GM12878 (cell line): ENCODE data around the gene HERC6. TPM values are rescaled to one million over a fixed set of nuclear protein-coding genes. Genes with fewer than 3 reads are reported as not detected.

ENCODE experiments used
- BMI1 ChIP-seq: fragments of 450-650 bp; IDR thresholded peaks from 2 replicates; pipeline ENCODE4 v1.6.1; 2016; ENCODE audit warnings: mild to moderate bottlenecking, moderate library complexity, borderline replicate concordance
- BRCA1 ChIP-seq: IDR thresholded peaks from 2 replicates; pipeline ENCODE4 v1.6.1; 2011; ENCODE audit warnings: low read depth, low read length, improper control_type of control experiment
- CBX3 ChIP-seq: fragments of 200-600 bp; sonication (generic); IDR thresholded peaks from 2 replicates; pipeline ENCODE4 v1.6.1; 2016; ENCODE audit warnings: low read depth, borderline replicate concordance
- CREB1 ChIP-seq: IDR thresholded peaks from 2 replicates; pipeline ENCODE4 v1.6.1; 2012; ENCODE audit warnings: low read depth, mild to moderate bottlenecking, inconsistent platforms
- E4F1 ChIP-seq: fragments of 450-650 bp; IDR thresholded peaks from 2 replicates; pipeline ENCODE4 v1.6.1; 2018; ENCODE audit warnings: borderline replicate concordance, mild to moderate bottlenecking; ENCODE audit not compliant: partially characterized antibody
- FOXM1 ChIP-seq: IDR thresholded peaks from 2 replicates; pipeline ENCODE4 v1.6.1; 2012; ENCODE audit warnings: low read depth, mild to moderate bottlenecking, inconsistent platforms, low read length, moderate library complexity
- GABPA ChIP-seq: IDR thresholded peaks from 2 replicates; pipeline ENCODE4 v1.6.1; 2014; ENCODE audit warnings: antibody characterized with exemption, low read depth, mild to moderate bottlenecking, inconsistent platforms
- HDGF ChIP-seq: fragments of 450-650 bp; IDR thresholded peaks from 2 replicates; pipeline ENCODE4 v1.6.1; 2016; ENCODE audit warnings: antibody characterized with exemption
- JUNB ChIP-seq: IDR thresholded peaks from 2 replicates; pipeline ENCODE4 v1.6.1; 2016; ENCODE audit warnings: antibody characterized with exemption, mild to moderate bottlenecking
- KLF5 ChIP-seq: fragments of 450-650 bp; IDR thresholded peaks from 2 replicates; pipeline ENCODE4 v1.6.1; 2014; ENCODE audit warnings: mild to moderate bottlenecking; ENCODE audit not compliant: partially characterized antibody
- MLLT1 ChIP-seq: fragments of 450-650 bp; IDR thresholded peaks from 2 replicates; pipeline ENCODE4 v1.6.1; 2016; ENCODE audit warnings: mild to moderate bottlenecking
- MYB ChIP-seq: fragments of 150-350 bp; IDR thresholded peaks from 2 replicates; pipeline ENCODE4 v1.6.1; 2014; ENCODE audit warnings: mild to moderate bottlenecking, low read depth, low read length, borderline replicate concordance
- NFXL1 ChIP-seq: fragments of 450-650 bp; IDR thresholded peaks from 2 replicates; pipeline ENCODE4 v1.6.1; 2017; ENCODE audit warnings: antibody characterized with exemption, mild to moderate bottlenecking, borderline replicate concordance
- NFYB ChIP-seq: IDR thresholded peaks from 2 replicates; pipeline ENCODE4 v1.6.1; 2011; ENCODE audit warnings: low read depth, mild to moderate bottlenecking, low read length, improper control_type of control experiment, moderate library complexity; ENCODE audit not compliant: insufficient read depth
- PKNOX1 ChIP-seq: fragments of 450-650 bp; IDR thresholded peaks from 2 replicates; pipeline ENCODE4 v1.6.1; 2016; ENCODE audit warnings: mild to moderate bottlenecking
- POLR2A ChIP-seq: IDR thresholded peaks from 2 replicates; pipeline ENCODE4 v1.6.1; 2011; ENCODE audit warnings: low read depth, mild to moderate bottlenecking, low read length
- RFX5 ChIP-seq: IDR thresholded peaks from 2 replicates; pipeline ENCODE4 v1.6.1; 2011; ENCODE audit warnings: low read depth, low read length, improper control_type of control experiment
- SMARCA5 ChIP-seq: fragments of 450-650 bp; IDR thresholded peaks from 2 replicates; pipeline ENCODE4 v1.6.1; 2017; ENCODE audit warnings: mild to moderate bottlenecking
- SUPT20H ChIP-seq: IDR thresholded peaks from 2 replicates; pipeline ENCODE4 v1.6.1; 2011; ENCODE audit warnings: low read depth, mild to moderate bottlenecking, low read length, moderate library complexity, borderline replicate concordance; ENCODE audit not compliant: control insufficient read depth
- TAF1 ChIP-seq: IDR thresholded peaks from 2 replicates; pipeline ENCODE4 v1.6.1; 2011; ENCODE audit warnings: mild to moderate bottlenecking, low read depth, low read length, borderline replicate concordance
- TCF12 ChIP-seq: IDR thresholded peaks from 2 replicates; pipeline ENCODE4 v1.6.1; 2011; ENCODE audit warnings: low read depth, mild to moderate bottlenecking, low read length
- TCF3 ChIP-seq: IDR thresholded peaks from 2 replicates; pipeline ENCODE4 v1.6.1; 2012; ENCODE audit warnings: low read depth, mild to moderate bottlenecking, low read length, borderline replicate concordance; ENCODE audit not compliant: insufficient read depth
- polyA plus RNA-seq, 11 experiments: library from polyadenylated mRNA; depleted of rRNA in 4 of 11; unstranded in 6 of 11; stranded (reverse) in 5 of 11; fragments of >200 nt; fragmentation: Nextera tagmentation in 4 of 11; fragmentation: Illumina TruSeq in 1 of 11; extraction: Ambion mirVana in 4 of 11; extraction: Trizol in 1 of 11; gene quantifications; 1 replicate in 1 of 11; 2 replicates in 10 of 11; pipeline versions ENCODE4 v1.2.1 to v1.2.3, GENCODE V29; 2011 to 2016; ENCODE audit warnings: inconsistent platforms in 2 of 11, missing spikeins in 2 of 11, low read depth in 1 of 11
- total RNA-seq, 4 experiments: library from RNA; depleted of rRNA in 3 of 4; stranded (reverse); fragments of >200 nt in 3 of 4; fragmentation: Illumina TruSeq in 1 of 4; extraction: Trizol in 1 of 4; gene quantifications; 2 replicates each; pipeline versions ENCODE4 v1.2.1 to v1.2.3, GENCODE V29; 2013 to 2021
- TF ChIP-seq, protein P1 (sequence below): fragments of 150-350 bp; IDR thresholded peaks from 2 replicates; pipeline ENCODE4 v1.6.1; 2014; ENCODE audit warnings: mild to moderate bottlenecking, low read depth, low read length
- TF ChIP-seq, protein P2 (sequence below): IDR thresholded peaks from 2 replicates; pipeline ENCODE4 v1.6.1; 2011; ENCODE audit warnings: borderline replicate concordance, low read depth, mild to moderate bottlenecking, moderate library complexity, low read length; ENCODE audit not compliant: insufficient read depth, poor library complexity, severe bottlenecking

HERC6 gene
- total and polyA plus RNA-seq, 10 of the 15 experiments (the other 5 are each of a cell fraction or from before 2014, with no cell fraction given), result 1.7 to 26.4 (median 5.9) TPM

GRCh38 chr4:88456670-88457306, 78.1 kb downstream of the HERC6 start, which contains the start of gene HERC5 (continued):
- TF ChIP-seq MLLT1, result peak; percentile 68
- TF ChIP-seq HDGF, result peak; percentile 76; the same call in 1 of the 2 replicates
- peak; percentile 57 for TF ChIP-seq GABPA
- no peak for TF ChIP-seq MYB
- TF ChIP-seq, protein P1, sequence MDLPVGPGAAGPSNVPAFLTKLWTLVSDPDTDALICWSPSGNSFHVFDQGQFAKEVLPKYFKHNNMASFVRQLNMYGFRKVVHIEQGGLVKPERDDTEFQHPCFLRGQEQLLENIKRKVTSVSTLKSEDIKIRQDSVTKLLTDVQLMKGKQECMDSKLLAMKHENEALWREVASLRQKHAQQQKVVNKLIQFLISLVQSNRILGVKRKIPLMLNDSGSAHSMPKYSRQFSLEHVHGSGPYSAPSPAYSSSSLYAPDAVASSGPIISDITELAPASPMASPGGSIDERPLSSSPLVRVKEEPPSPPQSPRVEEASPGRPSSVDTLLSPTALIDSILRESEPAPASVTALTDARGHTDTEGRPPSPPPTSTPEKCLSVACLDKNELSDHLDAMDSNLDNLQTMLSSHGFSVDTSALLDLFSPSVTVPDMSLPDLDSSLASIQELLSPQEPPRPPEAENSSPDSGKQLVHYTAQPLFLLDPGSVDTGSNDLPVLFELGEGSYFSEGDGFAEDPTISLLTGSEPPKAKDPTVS, result no peak
- no peak for TF ChIP-seq CBX3
- no peak for TF ChIP-seq FOXM1
- TF ChIP-seq BMI1, result no peak
- TF ChIP-seq, protein P2, sequence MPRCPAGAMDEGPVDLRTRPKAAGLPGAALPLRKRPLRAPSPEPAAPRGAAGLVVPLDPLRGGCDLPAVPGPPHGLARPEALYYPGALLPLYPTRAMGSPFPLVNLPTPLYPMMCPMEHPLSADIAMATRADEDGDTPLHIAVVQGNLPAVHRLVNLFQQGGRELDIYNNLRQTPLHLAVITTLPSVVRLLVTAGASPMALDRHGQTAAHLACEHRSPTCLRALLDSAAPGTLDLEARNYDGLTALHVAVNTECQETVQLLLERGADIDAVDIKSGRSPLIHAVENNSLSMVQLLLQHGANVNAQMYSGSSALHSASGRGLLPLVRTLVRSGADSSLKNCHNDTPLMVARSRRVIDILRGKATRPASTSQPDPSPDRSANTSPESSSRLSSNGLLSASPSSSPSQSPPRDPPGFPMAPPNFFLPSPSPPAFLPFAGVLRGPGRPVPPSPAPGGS, result no peak
- peak; percentile 62; the same call in 1 of the 2 replicates for TF ChIP-seq SMARCA5
- peak; percentile 52 for TF ChIP-seq CREB1
- TF ChIP-seq JUNB, result no peak
- peak; percentile 96 for TF ChIP-seq TCF3
- no peak for TF ChIP-seq NFYB
- TF ChIP-seq PKNOX1, result peak; percentile 93
- TF ChIP-seq TAF1, result no peak; the same call in 1 of the 2 replicates
- TF ChIP-seq BRCA1, result no peak
- TF ChIP-seq TCF12, result peak; percentile 92
- TF ChIP-seq RFX5, result no peak
- TF ChIP-seq NFXL1, result no peak
- TF ChIP-seq POLR2A, result peak; percentile 89
- no peak for TF ChIP-seq SUPT20H
- TF ChIP-seq KLF5, result no peak
- no peak for TF ChIP-seq E4F1
